ENCODE data around the gene GLT8D2.

GLT8D2 gene

GRCh38 chr12:104083769-104084475 is 33.9 kb upstream of the GLT8D2 start:
- TF ChIP-seq CTCF (IDR thresholded peaks at IDR 0.05; ENCODE audit: insufficient read depth, low read length) (no peak), REST (IDR thresholded peaks at IDR 0.05; ENCODE audit: insufficient replicate concordance, low read depth) (no peak), SPI1 (IDR thresholded peaks at IDR 0.05; ENCODE audit: borderline replicate concordance, low read depth) (no peak), GABPA (IDR thresholded peaks at IDR 0.05; ENCODE audit: low read depth) (no peak), POLR2AphosphoS5 (IDR thresholded peaks at IDR 0.05; ENCODE audit: low read depth) (no peak)
- Histone ChIP-seq H3K4me3 (replicated peaks; ENCODE audit: insufficient read depth, low read length) (no peak overlapping the region), H3K27me3 (ENCODE audit: insufficient read depth, poor library complexity, severe bottlenecking) (no peaks in the 10 kb centered on the region), H3K27ac (replicated peaks) (no peak overlapping the region)
- no peak for DNase-seq (ENCODE audit: low read depth in 1 of 2, low spot score in 1 of 2)

- Histone ChIP-seq H3K27me3 (ENCODE audit: insufficient read depth, poor library complexity, severe bottlenecking) (no peaks in the 10 kb centered on the region), H3K27ac (replicated peaks) (no peak overlapping the region), H3K4me3 (replicated peaks; ENCODE audit: insufficient read depth, low read length) (no peak overlapping the region)
- DNase-seq (ENCODE audit: low read depth in 1 of 2, low spot score in 1 of 2): no peak
- TF ChIP-seq SPI1 (IDR thresholded peaks at IDR 0.05; ENCODE audit: borderline replicate concordance, low read depth): no peak
- TF ChIP-seq GABPA (IDR thresholded peaks at IDR 0.05; ENCODE audit: low read depth): no peak
- TF ChIP-seq REST (IDR thresholded peaks at IDR 0.05; ENCODE audit: insufficient replicate concordance, low read depth): no peak
- no peak for TF ChIP-seq CTCF (IDR thresholded peaks at IDR 0.05; ENCODE audit: insufficient read depth, low read length)
- TF ChIP-seq POLR2AphosphoS5 (IDR thresholded peaks at IDR 0.05; ENCODE audit: low read depth): no peak
Measured at GRCh38 chr12:104080764-104081163, 30.8 kb upstream of the GLT8D2 start.

GRCh38 chr12:104079024-104079423 is 29.0 kb upstream of the GLT8D2 start:
- no peak for DNase-seq (ENCODE audit: low read depth in 1 of 2, low spot score in 1 of 2)
- TF ChIP-seq GABPA (IDR thresholded peaks at IDR 0.05; ENCODE audit: low read depth) (no peak), SPI1 (IDR thresholded peaks at IDR 0.05; ENCODE audit: borderline replicate concordance, low read depth) (no peak), REST (IDR thresholded peaks at IDR 0.05; ENCODE audit: insufficient replicate concordance, low read depth) (no peak), CTCF (IDR thresholded peaks at IDR 0.05; ENCODE audit: insufficient read depth, low read length) (no peak), POLR2AphosphoS5 (IDR thresholded peaks at IDR 0.05; ENCODE audit: low read depth) (no peak)

More at GRCh38 chr12:104079024-104079423, 29.0 kb upstream of the GLT8D2 start:
- H3K27me3 ChIP-seq (ENCODE audit: insufficient read depth, poor library complexity, severe bottlenecking): no peaks in the 10 kb centered on the region
- no peak overlapping the region for H3K4me3 ChIP-seq (replicated peaks; ENCODE audit: insufficient read depth, low read length)
- no peak overlapping the region for H3K27ac ChIP-seq (replicated peaks)
